ENCODE results near the gene MRO.

DNA sequence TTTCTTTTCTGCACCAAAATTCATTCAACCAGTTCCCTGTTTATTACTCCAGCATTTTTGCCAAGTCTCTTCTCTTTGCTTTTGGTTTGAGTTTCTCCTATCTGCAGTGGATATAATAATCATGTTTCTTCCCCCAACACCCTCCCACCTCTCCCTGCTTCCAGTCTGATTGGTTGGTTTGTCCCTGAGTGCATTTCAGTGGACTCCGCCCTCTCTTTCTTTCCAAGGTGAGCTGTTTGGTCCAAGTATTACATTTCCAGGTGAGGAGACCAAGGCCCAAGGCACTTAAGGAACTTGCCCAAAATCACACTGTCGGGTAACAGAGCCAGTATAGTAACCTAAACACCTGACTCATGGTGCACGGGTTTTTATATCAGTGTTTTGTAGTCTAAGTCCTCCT lies 17.7 kb downstream of the MRO start:
- TF ChIP-seq, protein P1, sequence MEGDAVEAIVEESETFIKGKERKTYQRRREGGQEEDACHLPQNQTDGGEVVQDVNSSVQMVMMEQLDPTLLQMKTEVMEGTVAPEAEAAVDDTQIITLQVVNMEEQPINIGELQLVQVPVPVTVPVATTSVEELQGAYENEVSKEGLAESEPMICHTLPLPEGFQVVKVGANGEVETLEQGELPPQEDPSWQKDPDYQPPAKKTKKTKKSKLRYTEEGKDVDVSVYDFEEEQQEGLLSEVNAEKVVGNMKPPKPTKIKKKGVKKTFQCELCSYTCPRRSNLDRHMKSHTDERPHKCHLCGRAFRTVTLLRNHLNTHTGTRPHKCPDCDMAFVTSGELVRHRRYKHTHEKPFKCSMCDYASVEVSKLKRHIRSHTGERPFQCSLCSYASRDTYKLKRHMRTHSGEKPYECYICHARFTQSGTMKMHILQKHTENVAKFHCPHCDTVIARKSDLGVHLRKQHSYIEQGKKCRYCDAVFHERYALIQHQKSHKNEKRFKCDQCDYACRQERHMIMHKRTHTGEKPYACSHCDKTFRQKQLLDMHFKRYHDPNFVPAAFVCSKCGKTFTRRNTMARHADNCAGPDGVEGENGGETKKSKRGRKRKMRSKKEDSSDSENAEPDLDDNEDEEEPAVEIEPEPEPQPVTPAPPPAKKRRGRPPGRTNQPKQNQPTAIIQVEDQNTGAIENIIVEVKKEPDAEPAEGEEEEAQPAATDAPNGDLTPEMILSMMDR (conservative IDR thresholded peaks at IDR 0.05) = no peak
- TF ChIP-seq ZFX (IDR thresholded peaks at IDR 0.05) = no peak
